ENCODE measurements around the gene HS3ST4.

- TF ChIP-seq CTCF (IDR thresholded peaks at IDR 0.05) (no peak), ZFX (IDR thresholded peaks at IDR 0.05; ENCODE audit: borderline replicate concordance) (no peak)
Observed at GRCh38 chr16:26155221-26155620, 463.5 kb downstream of the HS3ST4 start.
